HG02885 (cell line): ENCODE results near the gene CNTNAP4.

ENCODE experiments used
- ATAC-seq: cut with Tn5 transposase; IDR thresholded peaks from one replicate; pipeline ENCODE4 v1.9.1; 2021; ENCODE audit warnings: mild to moderate bottlenecking; ENCODE audit not compliant: unreplicated experiment, poor library complexity

CNTNAP4 gene

GRCh38 chr16:76571755-76572154 lies 294.6 kb downstream of the CNTNAP4 start:
- no peak for ATAC-seq

- ATAC-seq = no peak
Observed at GRCh38 chr16:76573281-76573680, 296.1 kb downstream of the CNTNAP4 start.

GRCh38 chr16:76574651-76575050 lies 297.4 kb downstream of the CNTNAP4 start:
- ATAC-seq = no peak

DNA sequence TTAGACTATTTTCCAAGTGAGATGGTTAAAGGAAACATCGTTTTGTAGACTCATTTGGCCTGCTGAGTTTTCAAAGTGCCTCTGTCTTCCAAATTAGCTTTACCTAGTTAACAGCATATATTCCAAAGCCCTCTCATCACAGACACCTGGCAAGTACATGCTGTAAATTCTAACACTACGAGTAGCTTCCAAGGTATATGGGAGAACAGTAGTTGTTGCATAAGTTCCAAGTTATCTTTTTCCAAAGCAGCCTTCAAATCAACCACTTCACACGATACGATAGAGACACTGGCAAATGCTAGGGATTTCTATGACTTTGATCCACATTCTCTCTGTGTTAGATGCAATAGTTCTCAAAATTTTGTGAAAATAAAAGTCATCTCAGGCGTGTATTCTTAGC lies 299.3 kb downstream of the CNTNAP4 start:
- ATAC-seq = no peak

DNA sequence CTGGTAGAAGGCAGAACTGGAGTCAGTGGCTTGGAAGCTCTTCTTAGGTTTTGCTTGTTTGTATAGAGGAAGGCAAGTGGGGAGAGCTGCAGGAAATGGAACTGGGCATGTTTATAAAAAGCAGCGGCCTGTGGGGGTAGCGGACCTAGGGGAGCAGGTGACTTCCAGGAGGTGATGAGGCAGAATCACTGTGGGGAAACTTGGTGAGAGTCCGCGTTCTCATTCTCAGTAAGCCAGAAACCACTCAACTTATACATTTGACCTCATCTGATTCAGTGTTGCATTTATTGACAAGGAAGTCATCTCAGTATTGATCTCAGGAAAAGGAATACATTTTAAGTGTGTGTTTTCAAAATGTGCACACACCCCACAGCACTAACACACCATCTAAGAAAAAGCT lies 299.8 kb downstream of the CNTNAP4 start:
- ATAC-seq = peak; percentile 81

- ATAC-seq = no peak
Observed at GRCh38 chr16:76579277-76579922, 302.2 kb downstream of the CNTNAP4 start.

DNA sequence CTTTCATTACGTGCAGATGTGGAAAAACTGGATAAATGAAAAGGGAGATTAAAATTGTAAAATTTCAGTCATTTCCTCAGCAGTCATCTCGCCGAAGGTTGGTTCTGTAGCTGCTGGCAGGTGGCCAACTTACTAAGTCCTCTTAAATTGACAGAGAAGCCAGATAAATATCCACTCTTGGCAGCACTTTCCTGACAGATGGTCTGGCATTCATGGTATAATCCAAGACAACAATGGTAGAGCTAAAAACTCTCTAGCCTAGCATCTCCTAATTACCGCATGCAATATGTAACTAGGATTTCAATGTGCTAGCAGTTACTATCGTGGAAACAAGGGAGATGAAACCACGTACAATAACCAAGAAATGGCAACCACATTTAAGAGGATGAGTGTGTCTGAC lies 306.3 kb downstream of the CNTNAP4 start:
- no peak for ATAC-seq

- peak; percentile 41 for ATAC-seq
Observed at GRCh38 chr16:76583945-76584344, 306.7 kb downstream of the CNTNAP4 start.

- ATAC-seq = no peak
Observed at GRCh38 chr16:76598498-76598897, 321.3 kb downstream of the CNTNAP4 start.

GRCh38 chr16:76607317-76607716 lies 330.1 kb downstream of the CNTNAP4 start:
- ATAC-seq = no peak
